MM.1S (cell line): Measurements from ENCODE around the gene CFAP45.
"Not testable (repeated sequence)": the region's sequence is repeated elsewhere in the genome, so short reads cannot be mapped to it uniquely, and the experiment has no call there.

Experiments
- DNase-seq: peaks from one replicate; pipeline ENCODE4 v3.0.0-alpha.2; 2015
- H2AFZ ChIP-seq: fragments of 300-600 bp; sonication (generic); 2 replicates; pipeline ENCODE4 v1.6.0; 2016; ENCODE audit warnings: antibody characterized with exemption, low read length
- H3F3A ChIP-seq: fragments of 300-600 bp; sonication (generic); 2 replicates; pipeline ENCODE4 v1.6.1; 2016; ENCODE audit warnings: mild to moderate bottlenecking, antibody characterized with exemption, low read length, moderate library complexity, mixed read lengths; ENCODE audit not compliant: insufficient read depth
- H3K27ac ChIP-seq: fragments of 300-600 bp; sonication (generic); 2 replicates; pipeline ENCODE4 v1.5.1; 2016; ENCODE audit warnings: mild to moderate bottlenecking, low read length
- H3K27me3 ChIP-seq: fragments of 300-600 bp; sonication (generic); replicated peaks from 2 replicates; pipeline ENCODE4 v1.6.0; 2016; ENCODE audit warnings: low read length; ENCODE audit not compliant: insufficient read depth
- H3K36me3 ChIP-seq: fragments of 300-600 bp; sonication (generic); replicated peaks from 2 replicates; pipeline ENCODE4 v1.6.1; 2016; ENCODE audit warnings: mild to moderate bottlenecking, low read length, mixed read lengths; ENCODE audit not compliant: insufficient read depth
- H3K4me1 ChIP-seq: fragments of 300-600 bp; sonication (generic); 2 replicates; pipeline ENCODE4 v1.6.1; 2016; ENCODE audit warnings: low read length, mixed read lengths
- H3K4me2 ChIP-seq: fragments of 300-600 bp; sonication (generic); 2 replicates; pipeline ENCODE4 v1.6.0; 2016; ENCODE audit warnings: low read depth, low read length
- H3K4me3 ChIP-seq: fragments of 300-600 bp; sonication (generic); 2 replicates; pipeline ENCODE4 v1.5.1; 2016; ENCODE audit warnings: low read length, mixed read lengths
- H3K79me2 ChIP-seq: fragments of 300-600 bp; sonication (generic); 2 replicates; pipeline ENCODE4 v1.6.1; 2016; ENCODE audit warnings: mixed run types, low read length, mixed read lengths
- H3K9ac ChIP-seq: fragments of 300-600 bp; sonication (generic); 2 replicates; pipeline ENCODE4 v1.6.1; 2016; ENCODE audit warnings: low read length, mixed read lengths
- H3K9me2 ChIP-seq: fragments of 300-600 bp; sonication (generic); replicated peaks from 2 replicates; pipeline ENCODE4 v1.6.1; 2016; ENCODE audit warnings: mild to moderate bottlenecking, low read length, mixed read lengths; ENCODE audit not compliant: insufficient read depth
- H3K9me3 ChIP-seq: fragments of 300-600 bp; sonication (generic); replicated peaks from 2 replicates; pipeline ENCODE4 v1.6.1; 2016; ENCODE audit warnings: mild to moderate bottlenecking, low read length, mixed read lengths; ENCODE audit not compliant: insufficient read depth
- H4K20me1 ChIP-seq: fragments of 300-600 bp; sonication (generic); 2 replicates; pipeline ENCODE4 v1.6.1; 2016; ENCODE audit warnings: mild to moderate bottlenecking, low read length, moderate library complexity, mixed read lengths; ENCODE audit not compliant: insufficient read depth
- CTCF ChIP-seq: fragments of 300-600 bp; sonication (generic); IDR thresholded peaks from 2 replicates; pipeline ENCODE4 v1.5.1; 2016; ENCODE audit warnings: antibody characterized with exemption, low read length, mixed read lengths
- EZH2 ChIP-seq: fragments of 300-600 bp; sonication (generic); optimal IDR thresholded peaks from 2 replicates; pipeline ENCODE3; 2017; ENCODE audit warnings: low read depth, mild to moderate bottlenecking, antibody characterized with exemption, low read length, mixed read lengths
- EZH2phosphoT487 ChIP-seq: fragments of 300-600 bp; sonication (generic); IDR thresholded peaks from 2 replicates; pipeline ENCODE4 v1.6.1; 2018; ENCODE audit warnings: antibody characterized with exemption, low read length

CFAP45 gene

GRCh38 chr1:159906960-159907359 is 7.0 kb upstream of the CFAP45 start:
- no peak overlapping the region for H3K4me2 ChIP-seq
- no peak overlapping the region for H3K27ac ChIP-seq
- H3K9ac ChIP-seq: no peak overlapping the region
- H3K4me3 ChIP-seq: no peak overlapping the region
- TF ChIP-seq EZH2phosphoT487 (no peak), CTCF (no peak), EZH2 (no peak)
- no peaks in the 10 kb centered on the region for H3K9me2 ChIP-seq
- H3K36me3 ChIP-seq: no peaks in the 10 kb centered on the region
- no peaks in the 10 kb centered on the region for H3F3A ChIP-seq
- H3K27me3 ChIP-seq: no peaks in the 10 kb centered on the region
- no peaks in the 10 kb centered on the region for H4K20me1 ChIP-seq
- no peak overlapping the region for H2AFZ ChIP-seq
- no peaks in the 10 kb centered on the region for H3K79me2 ChIP-seq
- no peaks in the 10 kb centered on the region for H3K9me3 ChIP-seq
- no peak for DNase-seq
- peaks cover 20% of the 10 kb centered on the region for H3K4me1 ChIP-seq

DNA sequence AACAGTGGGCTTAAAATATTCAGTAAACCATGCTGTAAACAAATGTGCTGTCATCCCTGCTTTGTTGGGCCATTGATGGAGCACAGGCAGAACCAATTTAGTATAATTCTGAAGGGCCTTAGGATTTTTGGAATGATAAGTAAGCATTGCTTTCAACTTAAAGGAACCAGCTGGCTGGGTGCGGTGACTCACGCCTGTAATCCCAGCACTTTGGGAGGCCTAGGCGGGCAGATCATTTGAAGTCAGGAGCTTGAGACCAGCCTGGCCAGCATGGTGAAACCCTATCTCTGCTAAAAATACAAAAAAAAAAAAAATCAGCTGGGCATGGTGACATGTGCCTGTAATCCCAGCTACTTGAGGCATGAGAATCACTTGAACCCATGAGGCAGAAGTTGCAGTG is 4.1 kb upstream of the CFAP45 start:
- H2AFZ ChIP-seq, H3K9ac ChIP-seq, H3K9me2 ChIP-seq, H4K20me1 ChIP-seq, H3K4me2 ChIP-seq, H3K27me3 ChIP-seq, H3K9me3 ChIP-seq, H3K4me3 ChIP-seq, H3F3A ChIP-seq, H3K79me2 ChIP-seq, DNase-seq, H3K27ac ChIP-seq, H3K4me1 ChIP-seq, H3K36me3 ChIP-seq: not testable (repeated sequence)

DNA sequence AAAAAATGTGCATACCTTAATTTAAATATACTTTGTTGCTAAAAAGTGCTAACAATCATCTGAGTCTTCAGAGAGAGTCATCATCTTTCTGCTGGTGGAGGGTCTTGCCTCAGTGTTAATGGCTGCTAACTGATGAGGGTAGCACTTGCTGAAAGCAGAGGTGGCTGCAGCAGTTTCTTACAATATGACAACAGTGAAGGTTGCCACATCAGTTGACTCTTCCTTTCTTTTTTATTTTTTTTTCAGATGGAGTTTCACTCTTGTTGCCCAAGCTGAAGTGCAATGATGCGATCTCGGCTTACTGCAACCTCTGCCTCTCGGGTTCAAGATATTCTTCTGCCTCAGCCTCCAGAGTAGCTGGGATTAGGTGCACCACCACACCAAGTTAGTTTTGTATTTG is 2.6 kb upstream of the CFAP45 start:
- H3K9ac ChIP-seq: no peak overlapping the region
- H3K79me2 ChIP-seq: no peaks in the 10 kb centered on the region
- no peak overlapping the region for H3K4me2 ChIP-seq
- H3K27me3 ChIP-seq: no peaks in the 10 kb centered on the region
- H3K4me3 ChIP-seq: no peak overlapping the region
- H4K20me1 ChIP-seq: no peaks in the 10 kb centered on the region
- H3F3A ChIP-seq: no peaks in the 10 kb centered on the region
- no peaks in the 10 kb centered on the region for H3K36me3 ChIP-seq
- TF ChIP-seq CTCF (no peak), EZH2 (no peak), EZH2phosphoT487 (no peak)
- no peaks in the 10 kb centered on the region for H3K4me1 ChIP-seq
- H3K9me3 ChIP-seq: no peaks in the 10 kb centered on the region
- DNase-seq: no peak
- H3K27ac ChIP-seq: no peak overlapping the region
- H2AFZ ChIP-seq: no peak overlapping the region
- no peaks in the 10 kb centered on the region for H3K9me2 ChIP-seq

- H3K36me3 ChIP-seq: no peaks in the 10 kb centered on the region
- H2AFZ ChIP-seq: no peak overlapping the region
- TF ChIP-seq EZH2phosphoT487 (no peak), EZH2 (no peak), CTCF (no peak)
- no peak overlapping the region for H3K9ac ChIP-seq
- H3K27ac ChIP-seq: no peak overlapping the region
- no peaks in the 10 kb centered on the region for H3K4me1 ChIP-seq
- no peaks in the 10 kb centered on the region for H3F3A ChIP-seq
- DNase-seq: no peak
- H3K9me2 ChIP-seq: no peaks in the 10 kb centered on the region
- no peaks in the 10 kb centered on the region for H4K20me1 ChIP-seq
- no peak overlapping the region for H3K4me2 ChIP-seq
- no peak overlapping the region for H3K4me3 ChIP-seq
- H3K79me2 ChIP-seq: no peaks in the 10 kb centered on the region
- no peaks in the 10 kb centered on the region for H3K27me3 ChIP-seq
- no peaks in the 10 kb centered on the region for H3K9me3 ChIP-seq
Observed at GRCh38 chr1:159900755-159901360, 893 bp upstream of the CFAP45 start.

- not testable (repeated sequence) for H3K4me3 ChIP-seq, H3K36me3 ChIP-seq, H3F3A ChIP-seq, H3K9me3 ChIP-seq, H3K4me1 ChIP-seq, H3K9me2 ChIP-seq, H2AFZ ChIP-seq, H3K27ac ChIP-seq, H3K9ac ChIP-seq, H3K4me2 ChIP-seq, DNase-seq, H3K27me3 ChIP-seq, H4K20me1 ChIP-seq, H3K79me2 ChIP-seq
Observed at GRCh38 chr1:159899634-159900033, 331 bp downstream of the CFAP45 start.
